D721Med (cell line): Measurements from ENCODE around the gene CWC22.

Source experiments
- DNase-seq: peaks from one replicate; pipeline ENCODE4 v3.0.0; 2011; ENCODE audit warnings: low spot score; ENCODE audit not compliant: insufficient read length
- FAIRE-seq: peaks from 2 replicates; lab custom pipeline; 2011; peaks lifted over from hg19 to GRCh38; lab: Jason Lieb, UNC
- CTCF ChIP-seq: IDR thresholded peaks from 2 replicates; pipeline ENCODE4 v1.5.1; 2012; ENCODE audit warnings: mild to moderate bottlenecking, control low read depth; ENCODE audit not compliant: insufficient read depth; ENCODE audit errors: missing control alignments

Gene CWC22

GRCh38 chr2:180040146-180040925, 33.2 kb upstream of the CWC22 start:
- DNase-seq (no peak), FAIRE-seq (no peak)
- TF ChIP-seq CTCF = no peak

- no peak for TF ChIP-seq CTCF
- DNase-seq (no peak), FAIRE-seq (no peak)
Observed at GRCh38 chr2:180038997-180039396, 31.9 kb upstream of the CWC22 start.

GRCh38 chr2:180033993-180034894, 27.1 kb upstream of the CWC22 start:
- FAIRE-seq (no peak), DNase-seq (no peak)
- no peak for TF ChIP-seq CTCF

- no peak for FAIRE-seq
- DNase-seq = no peak
- no peak for TF ChIP-seq CTCF
Observed at GRCh38 chr2:180029575-180029974, 22.5 kb upstream of the CWC22 start.

GRCh38 chr2:180021850-180022249, 14.8 kb upstream of the CWC22 start:
- no peak for DNase-seq

GRCh38 chr2:180017784-180018183, 10.7 kb upstream of the CWC22 start:
- DNase-seq (no peak), FAIRE-seq (no peak)
- TF ChIP-seq CTCF = no peak

More at GRCh38 chr2:180021850-180022249, 14.8 kb upstream of the CWC22 start:
- FAIRE-seq = no peak
- TF ChIP-seq CTCF = no peak
